Measurements from ENCODE around the gene TXNL4B. TPM values are rescaled to one million over a fixed set of nuclear protein-coding genes. Genes with fewer than 3 reads are reported as not detected.
"Not testable (repeated sequence)": the region's sequence is repeated elsewhere in the genome, so short reads cannot be mapped to it uniquely, and the experiment has no call there.

The TXNL4B gene
- total RNA-seq, 2 experiments from 2014 or later = 22.0 to 24.1 TPM

GRCh38 chr16:72092832-72093447 is 480 bp downstream of the TXNL4B start:
- H3K27ac Mint-ChIP-seq = peak overlapping the region; percentile 95
- peak; percentile 24 for DNase-seq
- intact Hi-C loops (cut with micrococcal nuclease) = loop anchor here (1.0 to 10.0 kb wide), 12 partner anchors 85 to 1358 kb away; partner anchors contain the start of genes AP1G1, CMTR2, DHODH and IST1
- peaks cover 35% of the 10 kb centered on the region for H3K4me1 Mint-ChIP-seq (ENCODE audit: low read depth)
- H3K4me3 Mint-ChIP-seq = peak overlapping the region; percentile 96
- H3K9me3 Mint-ChIP-seq = no peaks in the 10 kb centered on the region
- H3K36me3 Mint-ChIP-seq (ENCODE audit: low read depth) = peaks cover 27% of the 10 kb centered on the region
- H3K27me3 Mint-ChIP-seq (ENCODE audit: low read depth) = no peaks in the 10 kb centered on the region
- CTCF ChIA-PET = interaction anchor here (3.4 kb wide), 1 partner anchor 25 kb away, joined by 20 read pairs; no protein-coding TSS in a partner anchor

DNA sequence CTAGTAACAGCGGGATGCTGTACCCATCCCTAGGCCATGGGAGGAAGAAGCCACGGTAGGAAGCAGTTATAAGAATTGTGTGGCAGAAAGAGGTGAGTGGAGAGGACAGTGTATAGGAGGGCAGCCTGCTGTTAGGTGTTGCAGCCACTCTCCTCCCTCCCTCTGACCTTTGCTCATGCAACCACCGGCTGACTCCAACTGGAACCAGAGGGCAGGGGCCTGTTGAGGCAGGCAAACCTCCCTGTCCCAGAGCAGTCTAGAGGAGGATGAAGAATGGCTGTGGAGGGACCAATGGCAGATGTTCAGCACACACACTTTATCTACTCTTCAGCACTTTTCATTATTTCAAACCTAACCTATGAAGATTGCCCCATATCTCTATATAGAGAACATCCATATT is 2.2 kb downstream of the TXNL4B start:
- Mint-ChIP-seq H3K9me3 (no peaks in the 10 kb centered on the region), H3K27ac (no peak overlapping the region), H3K4me3 (no peak overlapping the region), H3K36me3 (ENCODE audit: low read depth) (peaks cover 24% of the 10 kb centered on the region), H3K27me3 (ENCODE audit: low read depth) (no peaks in the 10 kb centered on the region), H3K4me1 (ENCODE audit: low read depth) (peaks cover 35% of the 10 kb centered on the region)
- intact Hi-C loops (cut with micrococcal nuclease) = loop anchor here (5.0 to 10.0 kb wide), 4 partner anchors 209 to 1356 kb away; partner anchors contain the start of genes CMTR2 and ZNF821
- no peak for DNase-seq
- CTCF ChIA-PET = no interaction called here

DNA sequence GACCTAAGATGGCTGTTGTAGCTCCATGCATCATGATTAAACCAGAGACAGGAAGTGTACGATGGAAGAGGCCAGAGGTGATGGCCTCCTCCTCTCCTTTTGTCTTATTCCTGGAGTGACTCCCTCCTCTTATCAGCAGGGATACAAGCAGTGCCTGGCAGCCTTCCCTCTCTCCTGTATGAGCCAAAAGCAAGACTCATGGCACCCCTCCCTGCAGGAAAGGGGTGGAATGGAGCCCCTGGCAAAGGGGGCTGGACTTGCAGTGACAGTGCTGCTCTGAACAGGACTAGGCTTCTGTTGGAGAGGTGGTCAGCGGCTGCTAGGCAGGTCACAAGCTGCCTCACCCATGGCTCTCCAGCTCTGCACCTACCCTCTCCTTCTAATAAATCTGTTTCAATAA is 8.4 kb downstream of the TXNL4B start:
- CTCF ChIA-PET = no interaction called here
- peaks cover 6% of the 10 kb centered on the region for H3K9me3 Mint-ChIP-seq
- H3K27me3 Mint-ChIP-seq (ENCODE audit: low read depth) = no peaks in the 10 kb centered on the region
- no peaks in the 10 kb centered on the region for H3K4me1 Mint-ChIP-seq (ENCODE audit: low read depth)
- H3K27ac Mint-ChIP-seq = no peak overlapping the region
- intact Hi-C loops (cut with micrococcal nuclease) = no loop called here
- H3K4me3 Mint-ChIP-seq = no peak overlapping the region
- H3K36me3 Mint-ChIP-seq (ENCODE audit: low read depth) = peaks cover 40% of the 10 kb centered on the region
- DNase-seq = no peak

- intact Hi-C loops (cut with micrococcal nuclease) = no loop called here
- CTCF ChIA-PET = no interaction called here
Observed at GRCh38 chr16:72084445-72084844, 9.0 kb downstream of the TXNL4B start.

DNA sequence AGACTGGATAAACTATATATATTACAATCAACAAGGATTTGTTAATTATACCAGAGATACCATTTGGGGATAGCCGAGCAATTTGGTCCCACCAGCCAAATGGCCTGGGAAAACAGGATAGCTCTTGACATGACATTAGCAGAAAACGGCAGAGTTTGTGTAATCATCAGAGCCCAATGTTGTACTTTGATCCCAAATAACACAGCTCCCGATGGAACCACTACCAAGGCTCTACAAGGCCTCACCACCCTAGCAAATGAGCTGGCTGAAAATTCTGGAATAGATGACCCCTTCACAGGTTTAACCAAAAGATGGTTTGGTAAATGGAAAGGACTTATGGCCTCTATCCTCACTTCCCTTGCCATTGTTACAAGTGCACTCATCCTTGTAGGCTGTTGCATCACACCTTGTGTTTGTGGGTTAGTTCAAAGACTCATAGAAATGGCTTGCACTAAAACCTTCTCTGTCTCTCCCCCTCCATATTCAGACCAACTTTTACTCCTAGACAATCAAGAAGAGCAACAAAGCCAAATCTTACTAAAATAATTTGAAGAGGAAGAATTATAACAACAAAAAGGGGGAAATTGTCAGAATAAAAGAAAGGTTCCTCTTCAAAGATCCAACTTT is 9.5 kb downstream of the TXNL4B start:
- Mint-ChIP-seq H3K9me3 (peaks cover 6% of the 10 kb centered on the region), H3K27me3 (ENCODE audit: low read depth) (no peaks in the 10 kb centered on the region), H3K4me3 (no peak overlapping the region), H3K4me1 (ENCODE audit: low read depth) (no peaks in the 10 kb centered on the region), H3K36me3 (ENCODE audit: low read depth) (peaks cover 33% of the 10 kb centered on the region), H3K27ac (no peak overlapping the region)
- CTCF ChIA-PET = interaction anchor here (0.6 kb wide), 1 partner anchor 16 kb away, joined by 3 read pairs; no protein-coding TSS in a partner anchor
- intact Hi-C loops (cut with micrococcal nuclease) = no loop called here
- no peak for DNase-seq

More at GRCh38 chr16:72084445-72084844, 9.0 kb downstream of the TXNL4B start:
- H3K4me1 Mint-ChIP-seq (ENCODE audit: low read depth) = no peaks in the 10 kb centered on the region
- peaks cover 6% of the 10 kb centered on the region for H3K9me3 Mint-ChIP-seq
- no peak overlapping the region for H3K27ac Mint-ChIP-seq
- H3K36me3 Mint-ChIP-seq (ENCODE audit: low read depth) = peaks cover 39% of the 10 kb centered on the region
- H3K27me3 Mint-ChIP-seq (ENCODE audit: low read depth) = no peaks in the 10 kb centered on the region
- DNase-seq = no peak
- no peak overlapping the region for H3K4me3 Mint-ChIP-seq

DNA sequence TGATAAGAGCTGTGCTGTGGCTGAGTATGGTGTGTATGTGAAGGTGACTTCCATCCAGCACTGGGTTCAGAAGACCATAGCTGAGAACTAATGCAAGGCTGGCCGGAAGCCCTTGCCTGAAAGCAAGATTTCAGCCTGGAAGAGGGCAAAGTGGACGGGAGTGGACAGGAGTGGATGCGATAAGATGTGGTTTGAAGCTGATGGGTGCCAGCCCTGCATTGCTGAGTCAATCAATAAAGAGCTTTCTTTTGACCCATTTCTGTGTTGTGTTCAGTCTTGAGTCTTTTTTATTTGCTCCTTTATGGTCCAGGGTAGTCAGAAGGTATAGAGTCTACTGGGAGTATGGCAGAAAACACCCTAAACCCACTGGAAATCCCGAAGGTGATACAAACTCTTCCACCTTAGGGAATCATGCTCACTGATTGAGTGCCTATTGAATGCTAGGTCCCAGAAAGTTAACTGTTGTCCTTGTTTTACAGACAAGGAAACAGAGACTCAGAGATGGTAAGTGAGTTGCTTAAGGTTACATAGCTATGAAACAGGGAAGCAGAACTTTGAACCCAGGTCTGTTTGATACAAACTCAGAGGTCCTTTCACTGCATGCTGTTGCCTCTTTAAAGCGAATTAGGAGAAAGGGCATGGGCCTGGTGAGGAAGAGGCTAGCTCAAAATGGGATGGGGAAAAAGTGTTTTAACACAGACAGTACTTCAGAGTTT is 16.3 kb downstream of the TXNL4B start:
- H3K36me3 Mint-ChIP-seq (ENCODE audit: low read depth); H3K27me3 Mint-ChIP-seq (ENCODE audit: low read depth); DNase-seq; H3K4me1 Mint-ChIP-seq (ENCODE audit: low read depth); intact Hi-C loops (cut with micrococcal nuclease); H3K4me3 Mint-ChIP-seq; H3K27ac Mint-ChIP-seq; H3K9me3 Mint-ChIP-seq: not testable (repeated sequence)
- CTCF ChIA-PET = interaction anchor here (1.0 kb wide), 1 partner anchor 11 kb away, joined by 3 read pairs; no protein-coding TSS in a partner anchor

DNA sequence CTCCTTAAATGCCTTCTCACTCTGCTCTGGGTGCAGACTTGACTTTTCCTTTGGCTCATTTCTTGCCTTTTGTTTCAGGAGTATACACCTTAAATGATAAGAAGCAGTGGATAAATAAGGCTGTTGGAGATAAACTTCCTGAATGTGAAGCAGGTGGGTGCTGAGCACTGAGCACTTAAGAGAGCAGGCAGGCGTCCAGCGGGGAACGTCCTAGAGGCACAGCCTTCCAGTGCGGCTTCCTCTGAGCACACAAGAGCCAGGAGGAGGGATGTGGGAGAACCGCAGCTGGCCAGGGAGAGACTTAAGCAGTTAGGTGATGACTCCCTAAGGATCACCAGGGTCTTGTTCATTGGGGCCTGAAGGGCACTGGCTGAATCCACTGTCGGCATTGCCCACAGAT is 18.4 kb downstream of the TXNL4B start:
- DNase-seq; H3K9me3 Mint-ChIP-seq; intact Hi-C loops (cut with micrococcal nuclease); H3K27ac Mint-ChIP-seq; CTCF ChIA-PET; H3K27me3 Mint-ChIP-seq (ENCODE audit: low read depth); H3K4me1 Mint-ChIP-seq (ENCODE audit: low read depth); H3K36me3 Mint-ChIP-seq (ENCODE audit: low read depth); H3K4me3 Mint-ChIP-seq: not testable (repeated sequence)

GRCh38 chr16:72073560-72074230 is 19.7 kb downstream of the TXNL4B start:
- no peaks in the 10 kb centered on the region for H3K9me3 Mint-ChIP-seq
- intact Hi-C loops (cut with micrococcal nuclease) = no loop called here
- H3K36me3 Mint-ChIP-seq (ENCODE audit: low read depth) = peaks cover 1% of the 10 kb centered on the region
- no peak overlapping the region for H3K4me3 Mint-ChIP-seq
- DNase-seq = no peak
- no peaks in the 10 kb centered on the region for H3K4me1 Mint-ChIP-seq (ENCODE audit: low read depth)
- H3K27ac Mint-ChIP-seq = no peak overlapping the region
- H3K27me3 Mint-ChIP-seq (ENCODE audit: low read depth) = no peaks in the 10 kb centered on the region
- CTCF ChIA-PET = no interaction called here

GRCh38 chr16:72072514-72073342 is 20.7 kb downstream of the TXNL4B start:
- intact Hi-C loops (cut with micrococcal nuclease) = no loop called here
- CTCF ChIA-PET = no interaction called here
- Mint-ChIP-seq H3K27ac (no peak overlapping the region), H3K4me3 (no peak overlapping the region), H3K4me1 (ENCODE audit: low read depth) (no peaks in the 10 kb centered on the region), H3K9me3 (no peaks in the 10 kb centered on the region), H3K36me3 (ENCODE audit: low read depth) (no peaks in the 10 kb centered on the region), H3K27me3 (ENCODE audit: low read depth) (no peaks in the 10 kb centered on the region)
- DNase-seq = no peak

DNA sequence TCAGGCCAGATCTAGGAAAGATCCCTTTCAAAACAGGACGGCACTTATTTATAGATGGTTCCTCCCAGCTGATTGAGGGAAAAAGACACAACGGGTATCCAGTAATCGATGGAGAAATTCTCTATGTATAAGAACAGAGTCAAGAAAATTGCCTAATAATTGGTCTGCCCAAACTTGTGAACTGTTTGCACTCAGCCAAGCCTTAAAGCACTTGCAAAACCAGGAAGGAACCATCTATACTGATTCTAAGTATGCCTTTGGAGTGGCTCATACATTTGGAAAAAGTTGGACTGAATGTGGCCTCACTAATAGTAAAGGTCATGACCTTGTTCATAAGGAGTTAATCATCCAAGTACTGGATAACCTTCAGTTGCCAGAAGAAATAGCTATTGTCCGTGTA is 24.5 kb downstream of the TXNL4B start:
- CTCF ChIA-PET = interaction anchor here (0.6 to 3.8 kb wide), 3 partner anchors 25 to 139 kb away, joined by 3 to 20 read pairs (median 5); partner anchors contain the start of genes DHX38 and TXNL4B
- Mint-ChIP-seq H3K4me3 (no peak overlapping the region), H3K27ac (no peak overlapping the region), H3K9me3 (no peaks in the 10 kb centered on the region), H3K36me3 (ENCODE audit: low read depth) (no peaks in the 10 kb centered on the region), H3K27me3 (ENCODE audit: low read depth) (no peaks in the 10 kb centered on the region), H3K4me1 (ENCODE audit: low read depth) (no peaks in the 10 kb centered on the region)
- intact Hi-C loops (cut with micrococcal nuclease) = no loop called here
- no peak for DNase-seq

- H3K36me3 Mint-ChIP-seq (ENCODE audit: low read depth) = no peaks in the 10 kb centered on the region
- H3K27me3 Mint-ChIP-seq (ENCODE audit: low read depth) = no peaks in the 10 kb centered on the region
- intact Hi-C loops (cut with micrococcal nuclease) = loop anchor here (1.0 kb wide), 1 partner anchor 33 kb away; no protein-coding TSS in a partner anchor
- no peak overlapping the region for H3K4me3 Mint-ChIP-seq
- no peak for DNase-seq
- H3K4me1 Mint-ChIP-seq (ENCODE audit: low read depth) = no peaks in the 10 kb centered on the region
- H3K27ac Mint-ChIP-seq = no peak overlapping the region
- CTCF ChIA-PET = interaction anchor here (0.9 to 3.8 kb wide), 5 partner anchors 11 to 33 kb away, joined by 3 to 20 read pairs (median 4); partner anchors contain the start of genes DHX38 and TXNL4B
- H3K9me3 Mint-ChIP-seq = no peaks in the 10 kb centered on the region
Observed at GRCh38 chr16:72066747-72067146, 26.7 kb downstream of the TXNL4B start.

Data from activated naive CD4-positive, alpha-beta T cell treated with anti-CD3 and anti-CD28 coated beads for 36 hours (primary cell).